Activated CD4-positive, alpha-beta T cell treated with anti-CD3 and anti-CD28 coated beads for 36 hours (primary cell): ENCODE results near the gene IFNGR1. TPM values are rescaled to one million over a fixed set of nuclear protein-coding genes. Genes with fewer than 3 reads are reported as not detected.
"Not testable (repeated sequence)": the region's sequence is repeated elsewhere in the genome, so short reads cannot be mapped to it uniquely, and the experiment has no call there.

Experiments used
- ATAC-seq: fragments of 200-7000 bp; cut with Tn5 transposase; one replicate; pipeline ENCODE4 v1.10.0; 2021; ENCODE audit warnings: mild to moderate bottlenecking, moderate library complexity
- CTCF ChIA-PET: fragments of 350-600 bp; sonication (Branson Sonifier 250); formaldehyde crosslinking; loops from one replicate; lab custom pipeline; 2021; ENCODE audit warnings: antibody characterized with exemption; lab: Charles Lee
- POLR2A ChIA-PET: fragments of 350-600 bp; sonication (Branson Sonifier 250); formaldehyde crosslinking; loops from one replicate; lab custom pipeline; 2021; ENCODE audit warnings: antibody characterized with exemption, inconsistent platforms; lab: Charles Lee
- DNase-seq: peaks from one replicate; pipeline ENCODE4 v3.0.0-alpha.2; 2020
- H3K27ac Mint-ChIP-seq: one replicate; pipeline ENCODE4 v1.8.0; 2021; ENCODE audit warnings: mixed read lengths
- H3K27me3 Mint-ChIP-seq: one replicate; pipeline ENCODE4 v1.8.0; 2021; ENCODE audit warnings: mixed read lengths
- H3K36me3 Mint-ChIP-seq: one replicate; pipeline ENCODE4 v1.8.0; 2021; ENCODE audit warnings: low read depth, mixed read lengths
- H3K4me1 Mint-ChIP-seq: one replicate; pipeline ENCODE4 v1.8.0; 2021; ENCODE audit warnings: mixed read lengths
- H3K4me3 Mint-ChIP-seq: one replicate; pipeline ENCODE4 v1.8.0; 2021; ENCODE audit warnings: mild to moderate bottlenecking, moderate library complexity, mixed read lengths
- H3K9me3 Mint-ChIP-seq: one replicate; pipeline ENCODE4 v1.8.0; 2021; ENCODE audit warnings: low read depth, mixed read lengths
- intact Hi-C, 2 experiments: fragments of 100-400 bp; cut with DNase I in 1 of 2; cut with micrococcal nuclease in 1 of 2; formaldehyde crosslinking; loops; one replicate each; pipeline versions ENCODE4 v1.14.2 to v1.15.1; 2022 to 2024; cut with DNase I, micrococcal nuclease
- total RNA-seq, 2 experiments: library from RNA; stranded (reverse); gene quantifications; one replicate each; pipeline ENCODE4 v1.2.3, GENCODE V29; 2021

Gene IFNGR1
- total RNA-seq, 2 experiments from 2014 or later: 19.3 to 20.8 TPM

GRCh38 chr6:137213331-137213740 lies 5.8 kb downstream of the IFNGR1 start:
- ChIA-PET POLR2A (no interaction called here), CTCF (interaction anchor here (0.6 kb wide), 1 partner anchor 389 kb away, joined by 3 read pairs; no protein-coding TSS in a partner anchor)
- H3K27ac Mint-ChIP-seq: no peak overlapping the region
- peaks cover 36% of the 10 kb centered on the region for H3K4me1 Mint-ChIP-seq
- H3K9me3 Mint-ChIP-seq: peaks cover 5% of the 10 kb centered on the region
- H3K4me3 Mint-ChIP-seq: no peak overlapping the region
- intact Hi-C loops: no loop called here
- no peak for ATAC-seq
- no peaks in the 10 kb centered on the region for H3K27me3 Mint-ChIP-seq
- H3K36me3 Mint-ChIP-seq: peaks cover 21% of the 10 kb centered on the region
- DNase-seq: no peak

- no peak for DNase-seq
- ChIA-PET POLR2A (no interaction called here), CTCF (no interaction called here)
- H3K4me3 Mint-ChIP-seq: no peak overlapping the region
- peaks cover 29% of the 10 kb centered on the region for H3K36me3 Mint-ChIP-seq
- H3K27ac Mint-ChIP-seq: no peak overlapping the region
- ATAC-seq: no peak
- H3K27me3 Mint-ChIP-seq: no peaks in the 10 kb centered on the region
- H3K9me3 Mint-ChIP-seq: peaks cover 10% of the 10 kb centered on the region
- intact Hi-C loops: no loop called here
- peaks cover 26% of the 10 kb centered on the region for H3K4me1 Mint-ChIP-seq
These were observed 7.3 kb downstream of the IFNGR1 start for GRCh38 chr6:137211910-137212309.

DNA sequence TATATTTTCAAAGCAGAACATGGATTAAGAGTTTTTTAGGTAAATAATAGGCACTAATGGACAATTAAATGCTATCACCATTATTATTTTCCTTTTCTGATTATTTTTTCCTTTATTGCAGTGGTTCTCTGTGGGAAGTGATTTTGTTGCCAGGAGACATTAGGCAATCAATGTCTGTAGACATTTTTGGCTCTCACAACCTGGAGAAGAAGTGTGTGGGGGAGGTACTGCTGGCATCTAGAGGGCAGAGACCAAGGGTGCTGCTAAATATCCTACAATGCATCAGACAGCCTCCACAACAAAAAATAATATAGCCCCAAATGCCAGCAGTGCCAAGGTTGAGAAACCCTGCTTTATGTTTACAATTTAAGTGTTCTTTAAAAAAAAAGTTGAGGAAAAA lies 8.3 kb downstream of the IFNGR1 start:
- ATAC-seq (no peak), DNase-seq (no peak)
- peaks cover 10% of the 10 kb centered on the region for H3K9me3 Mint-ChIP-seq
- intact Hi-C loops: no loop called here
- ChIA-PET CTCF (no interaction called here), POLR2A (no interaction called here)
- H3K27ac Mint-ChIP-seq: no peak overlapping the region
- H3K4me1 Mint-ChIP-seq: peaks cover 19% of the 10 kb centered on the region
- H3K4me3 Mint-ChIP-seq: no peak overlapping the region
- H3K36me3 Mint-ChIP-seq: peaks cover 33% of the 10 kb centered on the region
- no peaks in the 10 kb centered on the region for H3K27me3 Mint-ChIP-seq

DNA sequence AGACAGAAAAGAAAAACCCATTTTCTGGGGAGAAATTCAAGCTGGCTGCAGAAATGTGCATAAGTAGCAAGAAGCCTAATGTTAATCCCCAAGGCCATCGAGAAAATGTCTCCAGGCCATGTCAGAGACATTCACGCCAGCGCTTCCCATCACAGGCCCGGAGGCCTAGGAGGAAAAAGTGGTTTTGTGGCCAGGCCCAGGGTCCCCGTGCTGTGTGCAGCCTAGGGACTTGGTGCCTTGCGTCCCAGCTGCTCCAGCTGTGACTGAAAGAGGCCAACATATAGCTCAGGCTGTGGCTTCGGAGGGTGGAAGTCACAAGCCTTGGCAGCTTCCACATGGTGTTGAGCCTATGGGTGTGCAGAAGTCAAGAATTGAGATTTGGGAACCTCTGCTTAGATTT lies 10.9 kb downstream of the IFNGR1 start:
- Mint-ChIP-seq H3K27me3 (no peaks in the 10 kb centered on the region), H3K4me3 (no peak overlapping the region), H3K27ac (no peak overlapping the region), H3K9me3 (peaks cover 10% of the 10 kb centered on the region), H3K4me1 (peaks cover 2% of the 10 kb centered on the region), H3K36me3 (peaks cover 48% of the 10 kb centered on the region)
- ChIA-PET POLR2A (no interaction called here), CTCF (no interaction called here)
- intact Hi-C loops: no loop called here
- ATAC-seq: no peak
- DNase-seq: no peak

GRCh38 chr6:137207457-137207856 lies 11.7 kb downstream of the IFNGR1 start:
- H3K27me3 Mint-ChIP-seq, DNase-seq, H3K4me3 Mint-ChIP-seq, H3K4me1 Mint-ChIP-seq, POLR2A ChIA-PET, H3K27ac Mint-ChIP-seq, intact Hi-C loops, ATAC-seq, CTCF ChIA-PET, H3K9me3 Mint-ChIP-seq: not testable (repeated sequence)
- peaks cover 46% of the 10 kb centered on the region for H3K36me3 Mint-ChIP-seq

DNA sequence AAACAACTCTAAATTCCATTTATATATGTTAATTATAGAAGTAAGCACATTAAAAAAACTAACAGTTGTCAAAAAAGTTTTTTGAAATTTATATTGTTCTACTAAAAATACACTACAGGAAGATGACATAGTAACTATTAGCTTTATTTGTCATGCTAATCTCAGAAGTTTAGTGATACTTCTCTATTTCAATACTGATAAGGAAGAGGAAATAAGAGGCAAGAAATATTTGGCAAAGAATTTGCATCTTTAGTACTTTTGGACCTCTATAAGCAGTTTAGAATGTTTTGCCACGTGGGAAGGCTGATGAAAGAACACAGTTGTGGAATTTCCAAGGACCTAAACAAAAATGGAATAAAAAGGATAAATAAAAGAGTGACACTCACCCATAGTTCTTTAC lies 12.6 kb downstream of the IFNGR1 start:
- intact Hi-C loops: no loop called here
- DNase-seq (no peak), ATAC-seq (no peak)
- ChIA-PET POLR2A (no interaction called here), CTCF (interaction anchor here (0.6 kb wide), 1 partner anchor 818 kb away, joined by 3 read pairs; no protein-coding TSS in a partner anchor)
- H3K9me3 Mint-ChIP-seq: peaks cover 10% of the 10 kb centered on the region
- peaks cover 42% of the 10 kb centered on the region for H3K36me3 Mint-ChIP-seq
- H3K4me3 Mint-ChIP-seq: no peak overlapping the region
- no peak overlapping the region for H3K27ac Mint-ChIP-seq
- no peaks in the 10 kb centered on the region for H3K27me3 Mint-ChIP-seq
- no peaks in the 10 kb centered on the region for H3K4me1 Mint-ChIP-seq

DNA sequence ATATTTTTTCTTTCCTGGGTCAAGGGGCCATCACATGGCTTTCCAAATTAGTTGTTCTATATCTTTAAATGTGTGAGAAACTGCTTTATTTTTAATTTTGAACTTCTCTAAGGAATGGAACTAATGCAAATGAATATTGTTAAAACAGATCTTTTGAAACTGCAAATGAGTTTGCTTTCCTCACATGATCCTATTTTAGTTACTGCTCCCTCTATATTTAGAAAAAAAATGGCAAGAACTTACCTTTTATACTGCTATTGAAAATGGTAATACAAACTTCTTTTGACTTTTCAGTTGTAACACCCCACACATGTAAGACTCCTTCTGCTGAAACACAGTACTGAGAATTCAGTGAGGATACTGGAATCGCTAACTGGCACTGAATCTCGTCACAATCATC lies 15.9 kb downstream of the IFNGR1 start:
- ChIA-PET CTCF (no interaction called here), POLR2A (interaction anchor here (0.6 kb wide), 1 partner anchor 16 kb away, joined by 6 read pairs; no protein-coding TSS in a partner anchor)
- ATAC-seq (no peak), DNase-seq (no peak)
- Mint-ChIP-seq H3K27me3 (no peaks in the 10 kb centered on the region), H3K9me3 (peaks cover 5% of the 10 kb centered on the region), H3K36me3 (peaks cover 38% of the 10 kb centered on the region), H3K27ac (no peak overlapping the region), H3K4me3 (no peak overlapping the region), H3K4me1 (no peaks in the 10 kb centered on the region)
- intact Hi-C loops: no loop called here

GRCh38 chr6:137202078-137202477 lies 17.1 kb downstream of the IFNGR1 start:
- intact Hi-C loops: no loop called here
- CTCF ChIA-PET: interaction anchor here (0.6 kb wide), 1 partner anchor 16 kb away, joined by 4 read pairs; no protein-coding TSS in a partner anchor
- no peak for DNase-seq
- Mint-ChIP-seq H3K36me3 (peaks cover 35% of the 10 kb centered on the region), H3K9me3 (no peaks in the 10 kb centered on the region), H3K4me3 (no peak overlapping the region), H3K27ac (no peak overlapping the region), H3K27me3 (no peaks in the 10 kb centered on the region), H3K4me1 (peaks cover 2% of the 10 kb centered on the region)
- POLR2A ChIA-PET: no interaction called here
- ATAC-seq: no peak

DNA sequence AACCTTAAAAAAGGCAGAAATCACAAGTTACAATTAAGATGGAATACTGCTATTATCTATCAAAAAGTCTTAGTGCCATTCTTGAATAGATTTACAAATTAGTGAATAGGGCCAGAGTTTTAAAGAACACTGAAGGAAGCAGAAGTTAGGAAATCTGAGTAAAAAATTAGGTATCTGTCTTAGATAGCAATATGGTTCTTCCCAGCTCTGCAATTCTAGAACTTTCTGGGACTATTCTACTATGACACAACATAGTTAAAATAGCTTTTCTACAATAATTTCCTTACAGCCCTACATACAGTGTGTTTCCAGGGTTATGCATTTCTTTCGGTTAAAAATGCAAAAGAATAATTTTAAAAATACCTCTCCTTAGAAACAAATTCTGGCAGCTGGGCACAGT lies 18.2 kb downstream of the IFNGR1 start:
- Mint-ChIP-seq H3K9me3 (no peaks in the 10 kb centered on the region), H3K27ac (no peak overlapping the region), H3K36me3 (peaks cover 31% of the 10 kb centered on the region), H3K27me3 (no peaks in the 10 kb centered on the region), H3K4me3 (no peak overlapping the region), H3K4me1 (peaks cover 2% of the 10 kb centered on the region)
- ATAC-seq (no peak), DNase-seq (no peak)
- intact Hi-C loops: no loop called here
- CTCF ChIA-PET: interaction anchor here (0.8 kb wide), 1 partner anchor 29 kb away, joined by 3 read pairs; no protein-coding TSS in a partner anchor
- POLR2A ChIA-PET: no interaction called here

GRCh38 chr6:137200288-137200687 lies 18.9 kb downstream of the IFNGR1 start:
- H3K4me1 Mint-ChIP-seq: peaks cover 2% of the 10 kb centered on the region
- ChIA-PET CTCF (interaction anchor here (0.8 to 1.7 kb wide), 2 partner anchors 11 to 28 kb away, joined by 3 to 5 read pairs; no protein-coding TSS in a partner anchor), POLR2A (interaction anchor here (0.6 kb wide), 1 partner anchor 1360 kb away, joined by 4 read pairs; no protein-coding TSS in a partner anchor)
- no peak overlapping the region for H3K27ac Mint-ChIP-seq
- H3K36me3 Mint-ChIP-seq: peaks cover 27% of the 10 kb centered on the region
- ATAC-seq (no peak), DNase-seq (no peak)
- H3K9me3 Mint-ChIP-seq: no peaks in the 10 kb centered on the region
- H3K4me3 Mint-ChIP-seq: no peak overlapping the region
- intact Hi-C loops: no loop called here
- H3K27me3 Mint-ChIP-seq: no peaks in the 10 kb centered on the region

DNA sequence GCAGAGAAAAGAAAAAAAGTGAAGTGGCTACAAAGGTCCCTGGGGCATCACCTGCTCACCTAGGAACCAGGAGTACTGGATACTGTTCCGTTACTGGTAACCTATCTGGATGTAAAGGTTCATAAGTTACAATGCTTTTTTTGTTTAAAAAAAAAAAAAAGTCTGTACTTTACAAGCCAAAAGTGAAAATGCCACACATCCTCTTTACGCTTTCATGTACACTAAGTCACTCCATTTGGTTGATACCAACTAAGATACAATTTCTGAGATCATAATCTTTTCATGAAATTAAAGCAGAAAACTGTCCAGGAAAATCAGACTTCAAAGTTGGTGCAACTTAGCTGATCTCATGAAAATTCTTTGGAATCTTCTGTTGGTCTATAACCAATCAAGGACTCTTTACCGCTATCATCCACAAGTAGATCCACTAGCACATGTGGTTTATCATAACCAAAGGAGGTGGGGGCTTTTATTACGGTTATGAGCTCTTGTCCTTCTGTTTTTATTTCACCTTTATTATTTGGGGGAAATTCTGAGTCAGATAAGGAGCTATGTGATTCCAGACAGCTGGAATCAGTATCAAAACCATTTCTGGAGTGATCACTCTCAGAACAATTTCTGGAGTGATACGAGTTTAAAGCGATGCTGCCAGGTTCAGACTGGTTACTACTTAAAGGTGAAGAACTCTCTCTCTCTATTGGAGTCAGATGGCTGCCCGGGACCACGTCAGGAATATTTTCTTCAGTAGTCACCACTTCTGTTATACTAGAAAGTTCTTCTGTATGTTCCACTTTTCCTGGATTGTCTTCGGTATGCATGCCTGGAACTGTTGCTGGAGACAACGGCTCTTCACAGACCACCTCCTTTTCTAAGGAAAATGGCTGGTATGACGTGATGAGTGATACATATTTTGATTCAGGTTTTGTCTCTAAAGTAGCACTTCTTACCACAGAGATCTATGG lies 21.2 kb downstream of the IFNGR1 start:
- H3K4me3 Mint-ChIP-seq: no peak overlapping the region
- CTCF ChIA-PET: interaction anchor here (0.6 to 1.7 kb wide), 2 partner anchors 8 to 133 kb away, joined by 3 to 5 read pairs; no protein-coding TSS in a partner anchor
- no peaks in the 10 kb centered on the region for H3K9me3 Mint-ChIP-seq
- POLR2A ChIA-PET: no interaction called here
- ATAC-seq: no peak
- peaks cover 2% of the 10 kb centered on the region for H3K4me1 Mint-ChIP-seq
- no peak overlapping the region for H3K27ac Mint-ChIP-seq
- peaks cover 14% of the 10 kb centered on the region for H3K36me3 Mint-ChIP-seq
- DNase-seq: no peak
- H3K27me3 Mint-ChIP-seq: no peaks in the 10 kb centered on the region
- intact Hi-C loops: no loop called here
